GM21360 (cell line): ENCODE results near the gene CARMIL1.
"Not testable (repeated sequence)": the region's sequence is repeated elsewhere in the genome, so short reads cannot be mapped to it uniquely, and the experiment has no call there.

Experiments
- ATAC-seq: cut with Tn5 transposase; IDR thresholded peaks from one replicate; pipeline ENCODE4 v1.9.1; 2021; ENCODE audit warnings: mild to moderate bottlenecking, moderate library complexity; ENCODE audit not compliant: unreplicated experiment

The CARMIL1 gene

DNA sequence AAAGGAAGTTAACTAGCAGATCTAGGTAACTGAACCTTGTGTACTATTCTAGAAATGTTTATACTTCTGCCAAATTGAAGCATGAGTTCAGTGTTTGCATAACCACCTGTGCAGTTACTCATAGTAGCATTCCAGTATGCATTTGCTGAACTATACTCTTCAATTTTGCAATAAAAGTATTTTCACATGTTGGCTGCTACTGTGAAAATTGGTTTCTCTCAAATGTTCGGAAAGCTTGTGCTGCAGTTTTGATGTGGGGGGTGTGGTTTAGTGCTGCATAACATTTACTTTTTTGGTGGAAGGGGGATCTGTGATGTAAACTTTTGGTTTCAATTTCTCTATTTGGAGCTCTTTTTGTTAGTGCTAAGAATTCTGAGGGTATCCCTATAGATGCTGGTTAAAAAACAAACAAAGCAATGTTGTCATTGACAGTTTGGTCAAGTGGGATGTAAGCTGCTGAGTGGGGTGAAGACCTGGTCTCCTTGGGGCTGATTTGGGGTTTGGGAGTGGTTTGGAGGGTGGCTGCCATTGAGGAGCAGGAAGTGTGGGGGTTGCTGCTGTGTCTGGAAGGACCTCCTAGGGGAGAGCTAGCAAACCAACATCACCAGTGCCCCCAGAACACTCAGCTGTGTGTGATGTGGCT lies 87.8 kb downstream of the CARMIL1 start:
- no peak for ATAC-seq

DNA sequence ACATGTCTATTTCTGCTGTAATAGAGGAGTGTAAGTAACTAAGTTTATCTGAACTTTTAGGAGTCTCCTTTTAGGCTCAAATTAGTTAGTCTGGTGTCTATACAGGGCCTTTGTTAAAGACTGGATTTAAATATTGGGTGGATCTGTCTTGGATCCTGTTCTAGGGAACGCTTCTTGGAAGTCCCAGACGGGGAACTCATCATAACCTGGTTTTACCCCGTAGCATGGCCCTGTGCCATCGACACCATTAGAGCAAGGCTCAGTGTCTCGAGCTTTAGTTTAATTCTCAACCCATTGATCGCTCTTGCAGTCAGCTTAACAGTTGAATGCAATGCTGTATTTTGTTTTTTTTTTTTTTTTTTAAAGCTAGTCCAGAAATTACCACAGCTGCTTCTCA lies 89.9 kb downstream of the CARMIL1 start:
- no peak for ATAC-seq

DNA sequence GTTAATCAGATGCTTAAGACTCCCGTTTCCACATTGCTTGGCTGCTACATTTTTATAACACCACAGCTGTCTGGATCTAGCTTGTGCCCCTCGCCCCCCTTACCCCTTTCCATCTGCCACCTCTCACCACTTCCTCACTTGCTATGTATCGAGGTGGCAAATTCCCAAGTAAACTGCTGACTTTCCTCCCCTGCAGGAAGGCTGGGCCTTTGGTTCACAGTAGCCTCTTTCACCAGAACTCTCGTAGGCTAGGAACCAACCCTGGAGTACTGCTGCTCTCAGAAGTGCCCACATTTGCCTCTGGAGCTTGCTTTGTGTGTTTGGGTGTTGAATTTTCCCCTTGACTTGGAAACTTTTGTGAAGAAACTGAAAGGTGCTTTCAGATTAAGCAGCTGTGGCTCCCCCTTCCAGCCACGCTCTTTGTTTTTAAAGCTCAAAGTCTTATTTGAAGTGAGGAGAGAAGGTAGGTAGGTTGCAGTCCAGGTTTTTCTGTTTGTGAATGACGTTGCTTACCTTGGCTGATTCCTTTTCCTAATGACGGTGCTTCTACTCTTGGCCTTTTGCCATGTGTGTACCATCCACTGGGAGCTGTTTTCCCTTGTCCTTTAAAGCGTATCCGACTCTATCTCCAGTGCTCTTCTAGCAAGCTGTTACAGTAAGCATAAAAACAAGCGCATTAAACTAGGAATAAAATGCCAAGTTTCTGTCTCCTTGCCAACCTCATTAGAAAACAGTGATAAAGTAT lies 90.4 kb downstream of the CARMIL1 start:
- no peak for ATAC-seq

DNA sequence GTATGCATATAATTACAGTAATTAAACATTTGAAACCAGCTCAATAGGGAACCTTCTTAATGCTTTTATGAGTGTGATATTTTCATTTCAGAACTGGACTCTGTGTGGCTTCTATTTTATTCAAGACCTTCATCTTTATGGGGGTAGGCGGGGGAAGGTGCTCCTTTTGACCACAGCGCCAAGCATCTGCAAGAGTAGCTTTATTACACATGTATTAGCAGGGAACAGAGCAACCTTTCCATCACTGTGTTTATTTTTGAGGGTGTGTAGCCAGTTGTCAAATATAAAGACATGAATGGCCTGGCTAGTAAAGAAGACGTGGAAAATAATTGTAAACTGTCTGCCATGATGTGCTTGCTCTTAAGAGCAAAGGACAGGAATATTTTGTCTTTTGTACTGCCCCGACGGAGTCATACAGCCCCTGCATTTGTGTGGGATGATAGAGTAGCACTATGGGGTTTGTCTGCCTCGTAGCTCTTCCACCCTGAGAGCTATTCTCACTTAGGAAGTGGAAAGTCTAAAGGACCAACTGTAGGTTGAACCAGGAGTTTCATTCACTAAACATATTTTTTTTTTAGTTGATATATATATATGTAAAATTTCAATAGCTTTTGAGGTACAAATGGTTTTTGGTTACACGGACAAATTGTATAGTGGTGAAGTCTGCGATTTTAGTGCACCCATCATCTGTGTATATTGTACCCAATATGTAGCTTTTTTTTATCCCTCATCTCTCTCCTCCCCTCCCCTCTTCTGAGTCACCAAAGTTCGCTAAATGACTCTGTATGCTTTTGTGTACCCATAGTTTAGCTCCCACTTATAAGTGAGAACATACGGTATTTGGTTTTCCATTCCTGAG lies 91.2 kb downstream of the CARMIL1 start:
- no peak for ATAC-seq

DNA sequence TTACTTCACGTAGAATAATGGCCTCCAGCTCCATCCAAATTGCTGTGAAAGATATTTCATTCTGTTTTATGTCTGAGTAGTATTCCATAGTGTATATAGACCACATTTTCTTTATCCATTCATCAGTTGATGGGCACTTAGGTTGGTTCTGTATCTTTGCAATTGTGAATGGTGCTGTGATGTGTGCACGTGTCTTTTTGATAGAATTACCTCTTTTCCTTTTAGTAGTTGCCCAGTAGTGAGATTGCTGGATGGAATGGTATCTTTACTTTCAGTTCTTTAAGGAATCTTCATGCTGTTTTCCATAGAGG lies 91.8 kb downstream of the CARMIL1 start:
- ATAC-seq, result no peak

DNA sequence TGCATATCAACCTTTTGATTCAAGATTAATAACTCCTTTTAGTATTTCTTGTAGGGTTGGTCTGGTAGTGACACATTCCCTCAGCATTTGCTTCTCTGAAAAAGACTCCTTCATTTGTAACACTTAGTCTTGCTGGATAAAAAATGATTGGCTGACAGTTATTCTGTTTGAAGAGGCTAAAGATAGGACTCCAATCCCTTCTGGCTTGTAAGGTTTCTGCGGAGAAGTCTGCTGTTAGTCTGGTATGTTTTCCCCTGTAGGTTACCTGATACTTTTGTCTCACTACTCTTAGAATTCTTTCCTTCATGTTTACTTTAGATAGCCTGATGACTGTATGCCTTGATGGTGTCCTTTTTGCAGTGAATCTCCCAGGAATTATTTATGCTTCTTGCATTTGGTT lies 96.0 kb downstream of the CARMIL1 start:
- no peak for ATAC-seq

DNA sequence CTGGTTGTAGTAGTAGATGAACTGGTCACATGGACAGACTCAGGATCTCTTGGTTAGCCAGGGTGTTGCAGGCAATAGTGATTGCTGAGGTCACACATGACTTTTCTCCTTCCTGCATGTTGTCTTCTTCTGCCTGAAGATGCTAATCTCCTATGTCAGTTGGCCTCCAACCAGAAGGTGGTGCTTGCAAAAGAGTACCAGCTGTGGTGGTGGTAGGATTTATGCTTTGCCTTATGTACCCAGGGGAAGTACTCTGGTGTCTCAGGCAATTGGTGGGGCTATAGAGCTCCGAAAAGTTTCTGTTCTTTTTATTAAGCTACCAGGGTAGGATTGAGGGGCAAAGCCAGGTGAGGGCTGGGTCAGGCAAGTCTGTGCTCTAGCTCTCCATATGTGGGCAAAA lies 98.5 kb downstream of the CARMIL1 start:
- ATAC-seq, result no peak

DNA sequence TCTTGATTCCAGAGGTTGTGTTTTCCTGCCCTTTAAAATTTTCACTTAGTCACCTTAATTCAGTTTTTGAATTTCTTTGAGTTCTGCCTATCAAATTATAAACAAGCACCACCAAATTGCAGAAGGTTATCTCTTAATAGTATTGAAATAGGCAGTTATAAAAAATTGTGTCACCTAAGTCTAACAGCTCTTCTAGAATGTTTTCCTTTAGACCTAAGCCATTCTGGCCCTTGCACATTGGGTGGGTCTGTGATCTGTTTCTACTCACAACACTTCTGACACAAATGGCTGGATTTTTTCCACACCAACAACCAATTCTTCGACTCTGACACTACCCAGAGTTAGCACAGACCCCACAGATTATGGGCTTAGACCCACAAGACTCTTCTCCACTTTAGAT lies 101.9 kb downstream of the CARMIL1 start:
- ATAC-seq, result no peak

DNA sequence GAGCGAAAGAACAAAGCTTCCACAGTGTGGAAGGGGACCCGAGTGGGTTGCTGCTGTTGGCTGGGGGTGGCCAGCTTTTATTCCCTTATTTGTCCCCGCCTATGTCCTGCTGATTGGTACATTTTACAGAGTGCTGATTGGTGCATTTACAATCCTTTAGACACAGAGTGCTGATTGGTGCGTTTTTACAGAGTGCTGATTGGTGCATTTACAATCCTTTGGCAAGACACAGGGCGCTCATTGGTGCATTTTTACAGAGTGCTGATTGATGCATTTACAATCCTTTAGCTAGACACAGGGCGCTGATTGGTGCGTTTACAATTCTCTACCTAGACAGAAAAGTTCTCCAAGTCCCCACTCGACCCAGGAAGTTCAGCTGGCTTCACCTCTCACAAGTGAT lies 103.3 kb downstream of the CARMIL1 start:
- ATAC-seq, result not testable (repeated sequence)

DNA sequence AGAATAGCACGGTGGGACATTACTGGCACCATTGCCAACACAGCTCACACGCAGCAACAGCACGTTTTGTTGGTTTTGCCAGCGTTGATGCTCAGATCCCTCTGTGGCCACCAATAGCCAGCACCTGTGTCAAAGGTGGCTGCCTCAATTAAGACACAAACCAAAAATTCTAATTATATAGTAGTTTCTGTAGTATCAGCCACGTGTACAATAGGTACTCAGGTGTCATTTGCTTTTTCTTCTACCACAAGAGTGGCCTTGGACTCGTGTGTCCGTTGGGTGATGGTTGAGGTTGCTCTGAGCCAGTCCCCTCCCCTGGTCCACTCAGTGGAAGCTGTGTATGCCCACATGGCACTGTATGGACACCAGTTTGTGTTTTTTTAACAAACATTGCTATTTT lies 105.1 kb downstream of the CARMIL1 start:
- no peak for ATAC-seq

DNA sequence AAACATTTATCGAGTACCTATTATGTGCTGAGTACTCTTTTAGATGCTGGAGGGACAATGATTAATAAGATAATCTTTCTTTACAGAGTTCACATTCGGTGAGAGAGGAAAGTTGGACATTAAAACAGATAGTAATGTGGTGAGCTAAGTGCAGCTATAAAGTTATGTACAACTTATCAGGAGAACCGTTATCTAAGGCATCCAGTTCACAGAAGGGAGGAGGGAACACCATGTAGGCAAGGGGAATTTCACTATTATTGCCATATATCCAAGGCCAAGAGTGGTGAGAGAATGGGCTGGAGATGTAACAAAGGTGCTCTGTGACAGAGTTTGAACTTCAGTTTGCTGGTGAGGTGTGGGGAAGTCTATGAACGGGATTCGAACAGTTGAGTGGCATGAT lies 105.8 kb downstream of the CARMIL1 start:
- no peak for ATAC-seq

DNA sequence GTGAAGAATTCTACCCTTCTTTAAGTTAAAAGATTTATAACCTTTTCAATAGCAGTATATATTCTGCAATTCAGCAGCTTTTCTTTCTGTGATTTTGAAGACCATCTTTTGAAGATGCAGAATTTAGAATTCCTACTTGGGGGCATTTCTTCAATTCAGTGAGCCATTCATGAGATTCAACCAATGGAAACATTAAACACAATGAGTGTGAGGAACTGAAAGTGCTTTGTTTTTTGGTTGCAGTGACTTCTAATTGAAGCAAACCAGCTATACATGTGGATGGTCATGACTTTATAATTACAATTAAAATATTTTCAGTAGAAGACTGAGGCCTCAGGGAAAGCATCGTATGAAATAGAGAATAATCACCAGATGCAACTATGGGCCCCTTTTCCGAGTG lies 108.3 kb downstream of the CARMIL1 start:
- ATAC-seq, result no peak

DNA sequence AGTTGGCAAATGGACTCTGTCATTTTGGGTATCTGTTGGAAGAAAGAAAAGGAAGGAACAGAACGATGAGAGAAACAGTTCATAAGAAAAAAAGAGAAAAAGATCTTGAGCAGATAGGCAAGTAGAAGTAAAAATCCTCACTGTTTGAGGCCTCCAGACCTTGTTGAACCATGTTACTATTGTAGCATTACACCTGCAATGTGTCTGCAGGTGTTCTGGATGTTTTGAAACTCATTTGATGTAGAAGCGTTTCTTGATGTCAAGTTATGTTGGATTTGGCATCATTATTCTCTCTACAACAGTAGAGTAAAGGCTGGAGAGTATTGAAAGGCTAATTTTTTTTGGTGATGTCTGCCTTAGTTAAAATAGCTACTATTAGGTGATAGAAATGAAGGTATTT lies 108.7 kb downstream of the CARMIL1 start:
- no peak for ATAC-seq

DNA sequence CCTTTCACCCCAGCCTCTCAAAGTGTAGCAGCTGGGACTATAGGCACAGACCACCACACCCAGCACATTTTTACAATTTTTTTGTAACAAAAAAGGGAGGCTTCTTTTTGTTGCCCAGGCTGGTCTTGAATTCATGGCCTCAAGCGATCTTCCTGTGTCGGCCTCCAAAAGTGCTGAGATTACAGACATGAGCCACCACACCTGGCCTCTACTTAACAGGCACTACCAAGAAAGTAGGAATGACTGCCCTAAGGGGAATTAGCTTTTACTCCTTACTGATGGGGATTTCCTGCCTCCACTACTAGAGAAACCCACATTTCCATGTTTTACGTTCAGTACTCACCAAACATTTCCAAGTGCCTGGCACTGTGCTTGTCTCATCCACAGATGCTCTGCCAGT lies 109.6 kb downstream of the CARMIL1 start:
- ATAC-seq, result no peak

DNA sequence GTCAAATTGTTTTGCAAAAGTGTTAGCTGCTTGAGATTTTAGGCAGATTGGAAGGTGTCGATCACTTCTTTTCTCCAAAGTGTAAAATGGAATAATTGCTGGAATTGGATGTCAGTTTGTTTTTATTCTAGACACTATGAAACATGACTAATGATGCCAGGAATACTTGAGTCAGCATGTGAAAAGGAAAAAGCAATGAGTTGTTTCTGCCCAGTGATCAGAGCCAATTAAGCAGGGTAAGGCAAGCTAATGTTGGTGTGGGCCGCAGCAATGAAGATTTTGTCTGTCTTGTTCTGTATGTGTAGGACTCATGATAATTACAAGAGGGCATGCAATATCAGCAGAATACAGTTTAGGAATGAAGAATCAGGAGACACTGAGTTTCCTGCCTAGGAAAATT lies 110.3 kb downstream of the CARMIL1 start:
- ATAC-seq, result no peak

DNA sequence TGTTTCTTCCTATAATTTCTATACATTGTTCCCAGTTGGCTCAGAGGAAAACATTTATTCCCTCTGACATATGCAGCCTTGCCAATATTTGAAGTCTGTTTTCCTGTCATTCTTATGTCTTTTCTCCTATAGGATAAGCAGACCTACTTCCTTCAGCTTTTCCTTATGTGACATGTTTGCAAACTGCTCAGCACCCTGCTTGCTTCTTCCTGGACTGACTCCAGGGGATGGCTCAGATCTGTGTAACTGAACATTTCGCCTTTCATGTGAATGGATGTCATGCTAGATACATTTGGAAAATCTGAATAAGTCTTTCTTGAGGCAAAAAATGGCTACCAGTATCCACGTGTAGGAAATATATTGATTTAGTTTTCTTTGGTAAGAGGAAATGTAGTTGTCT lies 113.2 kb downstream of the CARMIL1 start:
- no peak for ATAC-seq

DNA sequence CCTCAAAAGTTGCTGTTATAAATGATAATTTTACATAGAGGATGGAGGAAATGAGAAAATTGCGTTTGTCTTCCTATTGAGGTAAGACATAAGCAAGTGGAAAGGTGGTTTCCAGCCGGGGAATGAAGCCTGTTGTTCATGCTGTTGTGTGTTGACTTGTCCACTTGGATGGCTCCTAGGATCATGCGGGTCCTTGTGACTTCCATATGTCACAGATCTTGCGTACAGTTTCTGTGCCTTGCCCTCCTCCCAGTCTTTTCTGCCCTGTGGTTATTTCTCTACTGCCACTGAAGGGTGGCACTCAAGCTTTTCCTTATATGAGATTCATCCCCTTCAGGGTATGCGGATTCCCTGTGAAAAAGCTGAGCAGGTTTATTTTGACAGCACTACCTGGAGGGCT lies 116.6 kb downstream of the CARMIL1 start:
- no peak for ATAC-seq

DNA sequence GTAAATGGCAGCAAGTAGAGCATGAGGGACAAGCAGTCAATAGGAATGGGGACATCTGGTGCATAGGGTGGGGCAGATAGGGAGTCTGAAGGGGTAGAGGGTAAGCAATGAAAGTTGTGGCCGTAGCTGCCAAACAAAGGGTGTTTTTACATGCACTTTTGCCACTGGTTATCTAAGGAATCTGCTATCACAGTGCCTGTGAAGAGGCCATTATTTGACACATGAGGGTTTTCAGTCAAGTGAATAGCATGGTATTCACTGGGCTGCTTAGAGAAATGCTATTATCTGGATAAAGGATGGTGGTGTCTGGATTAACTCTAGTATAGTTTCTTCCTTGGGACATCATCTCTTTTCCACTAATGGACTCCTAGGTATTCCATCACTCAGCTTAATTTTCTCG lies 118.2 kb downstream of the CARMIL1 start:
- no peak for ATAC-seq

DNA sequence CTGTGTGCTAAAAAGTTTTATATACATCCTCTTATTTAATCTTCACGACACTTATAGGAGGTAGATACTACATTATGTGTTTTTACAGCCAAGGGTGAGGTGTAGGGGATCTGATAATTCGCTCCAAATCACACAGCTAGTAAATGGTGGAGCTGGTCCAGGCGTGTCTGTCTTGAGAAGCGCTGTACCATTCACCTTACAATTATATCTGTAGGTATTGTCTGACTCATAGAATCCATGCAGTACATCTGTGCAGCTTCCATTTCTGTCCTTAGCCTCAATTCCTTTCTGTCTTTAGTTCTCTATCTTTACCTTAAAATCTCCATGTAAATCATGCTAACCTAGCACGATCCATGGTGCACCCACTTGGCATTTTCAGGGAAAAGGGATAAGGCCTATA lies 120.7 kb downstream of the CARMIL1 start:
- ATAC-seq, result no peak

DNA sequence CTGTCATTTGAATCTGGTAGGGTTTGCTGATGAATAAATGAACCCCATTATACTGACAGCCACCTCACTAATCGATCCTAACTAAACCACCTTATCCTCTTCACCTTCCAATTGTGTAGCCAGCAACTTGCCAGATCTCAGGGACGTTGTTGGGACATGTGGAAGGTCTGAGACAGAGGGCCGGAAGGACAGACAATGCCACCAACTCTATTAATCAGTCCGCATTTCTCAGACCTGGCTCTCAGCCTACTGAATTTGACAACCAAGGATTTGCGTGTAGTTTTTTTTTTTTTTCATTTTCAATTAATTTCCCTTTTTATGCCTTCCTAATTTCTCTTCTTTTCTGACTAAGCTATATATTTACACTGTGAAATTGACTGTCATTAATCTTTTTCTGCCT lies 122.5 kb downstream of the CARMIL1 start:
- no peak for ATAC-seq

DNA sequence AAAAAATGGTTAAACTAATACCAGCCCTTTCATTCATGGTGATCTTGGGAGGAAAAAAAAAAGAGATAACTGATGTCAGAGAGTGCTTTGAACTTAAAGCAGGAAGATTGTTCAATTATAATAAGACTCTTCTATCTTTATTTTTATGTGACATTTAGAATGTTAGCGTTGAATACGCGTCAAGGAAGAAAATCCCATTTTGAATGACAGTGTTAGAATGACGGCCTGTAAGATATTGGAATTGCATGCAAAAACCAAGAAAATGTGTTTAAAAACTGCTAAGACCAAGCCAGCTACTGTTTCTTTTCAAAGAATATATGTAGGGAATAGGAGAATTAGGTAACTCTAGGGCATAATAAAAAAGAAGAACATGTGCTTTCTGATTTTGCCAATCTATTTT lies 123.0 kb downstream of the CARMIL1 start:
- ATAC-seq, result no peak

DNA sequence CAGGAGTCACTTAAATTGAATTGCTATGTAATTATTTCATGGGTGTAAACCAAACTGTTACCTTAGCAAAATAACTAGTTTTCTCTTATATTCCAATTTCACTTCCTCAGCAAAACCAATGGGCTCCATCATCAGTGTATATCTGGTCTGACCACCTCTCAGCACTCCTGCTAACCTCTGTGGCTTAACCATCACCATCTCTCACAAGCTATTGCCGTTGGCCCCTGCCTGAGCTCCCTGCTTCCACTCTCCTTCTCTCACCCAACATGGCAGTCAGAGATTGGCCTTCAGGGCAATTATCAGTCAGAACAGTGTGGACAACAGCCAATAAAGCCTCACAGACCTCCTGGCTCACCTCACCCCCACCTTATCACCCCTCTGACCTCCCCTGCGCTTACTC lies 124.0 kb downstream of the CARMIL1 start:
- ATAC-seq, result no peak
